IMR-90 (cell line): ENCODE data around the gene SEMA4D. TPM values are rescaled to one million over a fixed set of nuclear protein-coding genes. Genes with fewer than 3 reads are reported as not detected.

ENCODE experiments used
- ATAC-seq: fragments of 200-7000 bp; cut with Tn5 transposase; 2 replicates; pipeline ENCODE4 v1.9.1; 2020; ENCODE audit warnings: low read depth, mild to moderate bottlenecking, moderate library complexity
- BruUV-seq: library from RNA; stranded (reverse); fragments of 400-500 nt; replicated peaks from 2 replicates; lab custom pipeline; 2021; lab: Mats Ljungman, UMichigan
- CTCF ChIA-PET: fragments of 300-600 bp; formaldehyde crosslinking; extraction: SDS; loops from one replicate; lab custom pipeline; 2021; ENCODE audit warnings: antibody characterized with exemption; lab: Yijun Ruan, JAX
- POLR2A ChIA-PET: fragments of 300-600 bp; sonication (Branson Sonifier 250); formaldehyde crosslinking; loops from one replicate; lab custom pipeline; 2022; ENCODE audit warnings: antibody characterized with exemption; ENCODE audit not compliant: unreplicated experiment; lab: Charles Lee
- DNase-seq: peaks from one replicate; pipeline ENCODE4 v3.0.0; 2013
- H2AFZ ChIP-seq: replicated peaks from 2 replicates; pipeline ENCODE3; 2013; ENCODE audit warnings: low read length, mild to moderate bottlenecking; ENCODE audit not compliant: poor library complexity
- H2AK5ac ChIP-seq: 2 replicates; pipeline ENCODE4 v1.6.1; 2013; ENCODE audit warnings: low read depth, low read length, inconsistent platforms
- H2AK9ac ChIP-seq: replicated peaks from 2 replicates; pipeline ENCODE3; 2013; ENCODE audit warnings: mild to moderate bottlenecking, low read depth, low read length, moderate library complexity; ENCODE audit not compliant: poor library complexity
- H2BK120ac ChIP-seq: 2 replicates; pipeline ENCODE4 v1.6.1; 2013; ENCODE audit warnings: low read depth, low read length, inconsistent platforms
- H2BK15ac ChIP-seq: 3 replicates; pipeline ENCODE4 v1.6.1; 2013; ENCODE audit warnings: low read depth, low read length, inconsistent platforms
- H2BK20ac ChIP-seq: 2 replicates; pipeline ENCODE4 v1.6.1; 2013; ENCODE audit warnings: low read depth, mild to moderate bottlenecking, inconsistent platforms, low read length, moderate library complexity
- H2BK5ac ChIP-seq: 2 replicates; pipeline ENCODE4 v1.6.1; 2013; ENCODE audit warnings: mild to moderate bottlenecking, low read depth, low read length, inconsistent platforms; ENCODE audit not compliant: poor library complexity, severe bottlenecking
- H3K14ac ChIP-seq: replicated peaks from 2 replicates; pipeline ENCODE4 v1.6.1; 2013; ENCODE audit warnings: low read depth, low read length, inconsistent platforms
- H3K18ac ChIP-seq: 2 replicates; pipeline ENCODE4 v1.6.1; 2013; ENCODE audit warnings: low read depth, low read length, control low read depth
- H3K23ac ChIP-seq: 2 replicates; pipeline ENCODE4 v1.6.1; 2013; ENCODE audit warnings: low read depth, low read length, inconsistent platforms
- H3K27ac ChIP-seq: 2 replicates; pipeline ENCODE4 v1.5.1; 2013; ENCODE audit warnings: mild to moderate bottlenecking, control low read depth, low read length; ENCODE audit not compliant: insufficient read depth
- H3K27me3 ChIP-seq: 2 replicates; pipeline ENCODE4 v1.6.1; 2013; ENCODE audit warnings: low read length; ENCODE audit not compliant: control insufficient read depth, insufficient read depth
- H3K36me3 ChIP-seq: 2 replicates; pipeline ENCODE4 v1.6.1; 2013; ENCODE audit warnings: low read length, mixed read lengths; ENCODE audit not compliant: control insufficient read depth, insufficient read depth
- H3K4ac ChIP-seq: 2 replicates; pipeline ENCODE4 v1.6.1; 2013; ENCODE audit warnings: low read depth, low read length, inconsistent platforms
- H3K4me1 ChIP-seq: 2 replicates; pipeline ENCODE4 v1.6.1; 2013; ENCODE audit warnings: low read length, mixed read lengths; ENCODE audit not compliant: control insufficient read depth, insufficient read depth
- H3K4me2 ChIP-seq: 2 replicates; pipeline ENCODE4 v1.6.1; 2013; ENCODE audit warnings: low read depth, mild to moderate bottlenecking, control low read depth, low read length, moderate library complexity
- H3K4me3 ChIP-seq: 2 replicates; pipeline ENCODE4 v1.5.1; 2013; ENCODE audit warnings: low read depth, mild to moderate bottlenecking, control low read depth, low read length, moderate library complexity; ENCODE audit not compliant: insufficient read depth
- H3K56ac ChIP-seq: 2 replicates; pipeline ENCODE4 v1.6.1; 2013; ENCODE audit warnings: low read length, inconsistent platforms; ENCODE audit not compliant: insufficient read depth; ENCODE audit errors: extremely low read depth
- H3K79me1 ChIP-seq, 2 experiments: 2 replicates each; pipeline ENCODE4 v1.6.1; 2013; ENCODE audit warnings: low read length in 2 of 2, inconsistent platforms in 1 of 2, low read depth in 1 of 2
- H3K9ac ChIP-seq: 2 replicates; pipeline ENCODE4 v1.6.1; 2013; ENCODE audit warnings: low read depth, low read length, control low read depth
- H3K9me1 ChIP-seq: 2 replicates; pipeline ENCODE4 v1.6.1; 2013; ENCODE audit warnings: low read length, inconsistent platforms; ENCODE audit not compliant: insufficient read depth
- H3K9me3 ChIP-seq: 2 replicates; pipeline ENCODE4 v1.6.1; 2013; ENCODE audit warnings: low read length; ENCODE audit not compliant: control insufficient read depth, insufficient read depth
- H4K20me1 ChIP-seq: 2 replicates; pipeline ENCODE4 v1.6.1; 2013; ENCODE audit warnings: low read length, inconsistent platforms; ENCODE audit not compliant: insufficient read depth
- H4K5ac ChIP-seq: 2 replicates; pipeline ENCODE4 v1.6.1; 2013; ENCODE audit warnings: mild to moderate bottlenecking, low read depth, low read length, control low read depth
- H4K8ac ChIP-seq, 2 experiments: 2 replicates each; pipeline ENCODE4 v1.6.1; 2013; ENCODE audit warnings: low read depth in 2 of 2, low read length in 2 of 2, control low read depth in 1 of 2, inconsistent platforms in 1 of 2
- H4K91ac ChIP-seq: 2 replicates; pipeline ENCODE4 v1.6.1; 2013; ENCODE audit warnings: low read depth, low read length, inconsistent platforms; ENCODE audit not compliant: insufficient read depth
- BHLHE40 ChIP-seq: fragments of 150-350 bp; IDR thresholded peaks from 2 replicates; pipeline ENCODE4 v1.6.1; 2016; ENCODE audit warnings: mild to moderate bottlenecking, low read depth, low read length
- CEBPB ChIP-seq: IDR thresholded peaks from 2 replicates; pipeline ENCODE4 v1.6.1; 2012; ENCODE audit warnings: low read depth, low read length, improper control_type of control experiment
- CHD1 ChIP-seq: IDR thresholded peaks from 2 replicates; pipeline ENCODE4 v1.6.1; 2012; ENCODE audit warnings: low read depth, low read length, improper control_type of control experiment
- FOS ChIP-seq: fragments of 150-350 bp; IDR thresholded peaks from 2 replicates; pipeline ENCODE4 v1.6.1; 2016; ENCODE audit warnings: low read depth, low read length
- MAFK ChIP-seq: IDR thresholded peaks from 2 replicates; pipeline ENCODE4 v1.6.1; 2012; ENCODE audit warnings: low read depth, low read length, improper control_type of control experiment
- MAZ ChIP-seq: IDR thresholded peaks from 2 replicates; pipeline ENCODE4 v1.6.1; 2012; ENCODE audit warnings: low read depth, mild to moderate bottlenecking, low read length, improper control_type of control experiment, moderate library complexity, borderline replicate concordance
- MXI1 ChIP-seq: IDR thresholded peaks from 2 replicates; pipeline ENCODE4 v1.6.1; 2012; ENCODE audit warnings: low read depth, mild to moderate bottlenecking, low read length, moderate library complexity, borderline replicate concordance
- NFE2L2 ChIP-seq: fragments of 150-350 bp; IDR thresholded peaks from 2 replicates; pipeline ENCODE4 v1.6.1; 2016; ENCODE audit warnings: low read depth, mild to moderate bottlenecking, low read length
- POLR2A ChIP-seq: IDR thresholded peaks from 2 replicates; pipeline ENCODE4 v1.6.1; 2012; ENCODE audit warnings: mild to moderate bottlenecking, low read depth, low read length
- RAD21 ChIP-seq: IDR thresholded peaks from 2 replicates; pipeline ENCODE4 v1.6.1; 2012; ENCODE audit warnings: low read length, improper control_type of control experiment
- RCOR1 ChIP-seq: IDR thresholded peaks from 2 replicates; pipeline ENCODE4 v1.6.1; 2012; ENCODE audit warnings: mild to moderate bottlenecking, low read length, improper control_type of control experiment; ENCODE audit not compliant: insufficient replicate concordance
- RFX5 ChIP-seq: IDR thresholded peaks from 2 replicates; pipeline ENCODE4 v1.8.0; 2012; ENCODE audit warnings: low read depth, mild to moderate bottlenecking, low read length, moderate library complexity
- SMC3 ChIP-seq: fragments of 150-350 bp; IDR thresholded peaks from 2 replicates; pipeline ENCODE4 v1.6.1; 2016; ENCODE audit warnings: low read depth, mild to moderate bottlenecking, antibody characterized with exemption, low read length, moderate library complexity
- WGBS, 2 experiments: methylation state at CpG; one replicate each; pipeline versions ENCODE4 v1.1.5 to v1.1.7; 2013; ENCODE audit warnings: missing lambda C conversion rate in 2 of 2; ENCODE audit not compliant: insufficient read length in 1 of 2; ENCODE audit errors: extremely low coverage in 2 of 2; 5-methylcytosine and 5-hydroxymethylcytosine counted together
- dilution Hi-C: fragments of 300-500 bp; cut with HindIII; formaldehyde crosslinking; loops from one replicate; pipeline ENCODE4 v1.14.3; 2018; ENCODE audit warnings: low sequenced_read_pairs; ENCODE audit not compliant: unreplicated experiment
- in situ Hi-C: fragments of 300-500 bp; cut with MboI; formaldehyde crosslinking; loops from 3 replicates; pipeline ENCODE4 v1.14.3; 2019; ENCODE audit warnings: low sequenced_read_pairs, inconsistent platforms, mixed read lengths
- intact Hi-C: fragments of 100-400 bp; cut with micrococcal nuclease; formaldehyde crosslinking; loops from 2 replicates; pipeline ENCODE4 v1.10.0; 2022
- polyA plus RNA-seq, 3 experiments: library from polyadenylated mRNA; depleted of rRNA; stranded (reverse); fragments of >200 nt; gene quantifications; 2 replicates each; pipeline ENCODE4 v1.2.3, GENCODE V29; 2012; ENCODE audit warnings: low replicate concordance in 1 of 3
- total RNA-seq: library from RNA; depleted of rRNA; stranded (reverse); fragments of >200 nt; gene quantifications from 2 replicates; pipeline ENCODE4 v1.2.3, GENCODE V29; 2012
- TF ChIP-seq, protein P1 (sequence below): fragments of 150-350 bp; IDR thresholded peaks from 2 replicates; pipeline ENCODE4 v1.6.1; 2016; ENCODE audit warnings: low read depth, mild to moderate bottlenecking, low read length, moderate library complexity, borderline replicate concordance
- TF ChIP-seq, protein P2 (sequence below): conservative IDR thresholded peaks from 2 replicates; pipeline ENCODE4 v1.5.1; 2012; ENCODE audit warnings: mild to moderate bottlenecking, low read depth, low read length, improper control_type of control experiment
- TF ChIP-seq, protein P3 (sequence below): fragments of 150-350 bp; IDR thresholded peaks from 2 replicates; pipeline ENCODE4 v1.6.1; 2017; ENCODE audit warnings: mild to moderate bottlenecking, antibody characterized with exemption, low read length, low read depth

The SEMA4D gene
- total and polyA plus RNA-seq, 2 of the 4 experiments (the other 2 are of a cell fraction), result 0.90 to 1.5 TPM

DNA sequence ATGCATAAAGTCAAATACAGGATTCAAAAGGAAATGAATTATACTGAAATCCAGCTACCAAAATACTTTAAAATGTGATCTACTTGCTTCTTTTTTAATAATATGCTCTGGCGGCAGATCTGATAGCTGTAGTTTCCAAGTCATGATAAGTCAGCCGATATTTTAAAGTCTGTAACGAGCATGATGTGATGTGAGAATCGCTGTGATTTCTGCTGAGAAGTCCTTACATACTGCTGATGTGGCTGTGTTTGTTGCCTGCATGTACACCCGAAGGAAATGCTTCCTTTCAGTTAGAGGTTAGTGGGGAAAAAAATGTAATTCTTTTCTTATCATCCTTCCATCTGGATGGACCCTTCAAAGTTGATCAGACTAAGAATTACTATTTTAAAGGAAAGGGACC is 4.8 kb upstream of the SEMA4D start:
- Histone ChIP-seq H4K5ac (no peak overlapping the region), H3K27ac (no peak overlapping the region), H3K4ac (no peak overlapping the region), H4K20me1 (no peaks in the 10 kb centered on the region), H2BK20ac (no peak overlapping the region), H3K4me2 (no peak overlapping the region), H2AK9ac (no peak overlapping the region), H3K56ac (no peak overlapping the region), H3K18ac (no peak overlapping the region), H2BK15ac (no peak overlapping the region), H2AK5ac (no peak overlapping the region), H2BK5ac (no peak overlapping the region), H3K4me3 (no peak overlapping the region), H3K9me1 (no peaks in the 10 kb centered on the region), H3K4me1 (no peaks in the 10 kb centered on the region), H2AFZ (no peak overlapping the region), H3K36me3 (no peaks in the 10 kb centered on the region), H3K27me3 (peaks cover 16% of the 10 kb centered on the region), H4K8ac (no peak overlapping the region), H3K79me1 (no peaks in the 10 kb centered on the region), H4K91ac (no peak overlapping the region), H3K14ac (no peak overlapping the region), H3K9me3 (no peaks in the 10 kb centered on the region), H3K9ac (no peak overlapping the region), H3K23ac (no peak overlapping the region), H2BK120ac (no peak overlapping the region)
- ChIA-PET POLR2A (no interaction called here), CTCF (no interaction called here)
- ATAC-seq (no peak), DNase-seq (no peak)
- intact Hi-C loops, result no loop called here
- no TSS peak for BruUV-seq
- dilution Hi-C loops, result no loop called here
- no peak for TF ChIP-seq MXI1
- no peak for TF ChIP-seq NFE2L2
- TF ChIP-seq CEBPB, result no peak
- no peak for TF ChIP-seq SMC3
- no peak for TF ChIP-seq RFX5
- no peak for TF ChIP-seq MAZ
- TF ChIP-seq RAD21, result no peak
- TF ChIP-seq, protein P1, sequence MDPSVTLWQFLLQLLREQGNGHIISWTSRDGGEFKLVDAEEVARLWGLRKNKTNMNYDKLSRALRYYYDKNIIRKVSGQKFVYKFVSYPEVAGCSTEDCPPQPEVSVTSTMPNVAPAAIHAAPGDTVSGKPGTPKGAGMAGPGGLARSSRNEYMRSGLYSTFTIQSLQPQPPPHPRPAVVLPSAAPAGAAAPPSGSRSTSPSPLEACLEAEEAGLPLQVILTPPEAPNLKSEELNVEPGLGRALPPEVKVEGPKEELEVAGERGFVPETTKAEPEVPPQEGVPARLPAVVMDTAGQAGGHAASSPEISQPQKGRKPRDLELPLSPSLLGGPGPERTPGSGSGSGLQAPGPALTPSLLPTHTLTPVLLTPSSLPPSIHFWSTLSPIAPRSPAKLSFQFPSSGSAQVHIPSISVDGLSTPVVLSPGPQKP, result no peak
- TF ChIP-seq MAFK, result no peak
- TF ChIP-seq CHD1, result no peak
- TF ChIP-seq, protein P2, sequence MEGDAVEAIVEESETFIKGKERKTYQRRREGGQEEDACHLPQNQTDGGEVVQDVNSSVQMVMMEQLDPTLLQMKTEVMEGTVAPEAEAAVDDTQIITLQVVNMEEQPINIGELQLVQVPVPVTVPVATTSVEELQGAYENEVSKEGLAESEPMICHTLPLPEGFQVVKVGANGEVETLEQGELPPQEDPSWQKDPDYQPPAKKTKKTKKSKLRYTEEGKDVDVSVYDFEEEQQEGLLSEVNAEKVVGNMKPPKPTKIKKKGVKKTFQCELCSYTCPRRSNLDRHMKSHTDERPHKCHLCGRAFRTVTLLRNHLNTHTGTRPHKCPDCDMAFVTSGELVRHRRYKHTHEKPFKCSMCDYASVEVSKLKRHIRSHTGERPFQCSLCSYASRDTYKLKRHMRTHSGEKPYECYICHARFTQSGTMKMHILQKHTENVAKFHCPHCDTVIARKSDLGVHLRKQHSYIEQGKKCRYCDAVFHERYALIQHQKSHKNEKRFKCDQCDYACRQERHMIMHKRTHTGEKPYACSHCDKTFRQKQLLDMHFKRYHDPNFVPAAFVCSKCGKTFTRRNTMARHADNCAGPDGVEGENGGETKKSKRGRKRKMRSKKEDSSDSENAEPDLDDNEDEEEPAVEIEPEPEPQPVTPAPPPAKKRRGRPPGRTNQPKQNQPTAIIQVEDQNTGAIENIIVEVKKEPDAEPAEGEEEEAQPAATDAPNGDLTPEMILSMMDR, result no peak
- TF ChIP-seq RCOR1, result no peak
- no peak for TF ChIP-seq BHLHE40
- TF ChIP-seq, protein P3, sequence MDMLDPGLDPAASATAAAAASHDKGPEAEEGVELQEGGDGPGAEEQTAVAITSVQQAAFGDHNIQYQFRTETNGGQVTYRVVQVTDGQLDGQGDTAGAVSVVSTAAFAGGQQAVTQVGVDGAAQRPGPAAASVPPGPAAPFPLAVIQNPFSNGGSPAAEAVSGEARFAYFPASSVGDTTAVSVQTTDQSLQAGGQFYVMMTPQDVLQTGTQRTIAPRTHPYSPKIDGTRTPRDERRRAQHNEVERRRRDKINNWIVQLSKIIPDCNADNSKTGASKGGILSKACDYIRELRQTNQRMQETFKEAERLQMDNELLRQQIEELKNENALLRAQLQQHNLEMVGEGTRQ, result no peak
- TF ChIP-seq POLR2A, result no peak
- no peak for TF ChIP-seq FOS
- in situ Hi-C loops, result no loop called here
- no CpG with 5 or more reads among the region's 5 CpGs for WGBS, 2 experiments
